ENCODE measurements around the gene SBNO2. TPM values are rescaled to one million over a fixed set of nuclear protein-coding genes. Genes with fewer than 3 reads are reported as not detected.

Gene SBNO2
- total and polyA plus RNA-seq, 12 donors = 12.6 to 61.3 (median 16.1) TPM

- H3K27ac ChIP-seq = no peak overlapping the region
- 71 to 72% methylated on average over 38 of the region's 38 CpGs for WGBS, 2 donors
- H3K4me1 ChIP-seq = peaks cover 0 to 69% (median 5%) of the 10 kb centered on the region in 9 donors
- H3K27me3 ChIP-seq = peaks cover 0 to 3% (median 0%) of the 10 kb centered on the region in 7 donors
- TF ChIP-seq CTCF (IDR thresholded peaks at IDR 0.05) = no peak
- intact Hi-C loops (cut with DNase I) = no loop called here
- peaks cover 0 to 90% (median 16%) of the 10 kb centered on the region in 9 donors for H3K36me3 ChIP-seq
- no peaks in the 10 kb centered on the region for H3K9me3 ChIP-seq
- no peak overlapping the region for H3K4me3 ChIP-seq
- ATAC-seq = no peak
- no peak for DNase-seq
Observed at GRCh38 chr19:1085676-1086442, 88.2 kb downstream of the SBNO2 start.

GRCh38 chr19:1085053-1085658 lies 88.9 kb downstream of the SBNO2 start:
- intact Hi-C loops (cut with DNase I) = no loop called here
- DNase-seq (no peak), ATAC-seq (no peak)
- H3K36me3 ChIP-seq = peaks cover 0 to 90% (median 12%) of the 10 kb centered on the region in 9 donors
- no peak overlapping the region for H3K4me3 ChIP-seq
- no peak overlapping the region for H3K27ac ChIP-seq
- 61 to 73% methylated on average over 8 of the region's 8 CpGs for WGBS, 2 donors
- H3K27me3 ChIP-seq = peaks cover 0 to 3% (median 0%) of the 10 kb centered on the region in 7 donors
- TF ChIP-seq CTCF (IDR thresholded peaks at IDR 0.05) = no peak
- H3K9me3 ChIP-seq = no peaks in the 10 kb centered on the region
- peaks cover 0 to 67% (median 5%) of the 10 kb centered on the region in 9 donors for H3K4me1 ChIP-seq

- 89 to 90% methylated on average over 43 of the region's 43 CpGs for WGBS, 2 donors
- H3K4me1 ChIP-seq = peaks cover 0 to 59% (median 5%) of the 10 kb centered on the region in 9 donors
- no peak overlapping the region for H3K4me3 ChIP-seq
Observed at GRCh38 chr19:1084024-1084868, 89.8 kb downstream of the SBNO2 start.

More at GRCh38 chr19:1084024-1084868, 89.8 kb downstream of the SBNO2 start:
- ATAC-seq (no peak), DNase-seq (no peak)
- H3K27me3 ChIP-seq = peaks cover 0 to 3% (median 0%) of the 10 kb centered on the region in 7 donors
- no peak for TF ChIP-seq CTCF (IDR thresholded peaks at IDR 0.05)
- H3K36me3 ChIP-seq = peaks cover 0 to 94% (median 7%) of the 10 kb centered on the region in 9 donors
- intact Hi-C loops (cut with DNase I) = loop anchor here in 1 of 10 donors (5.0 kb wide), 1 partner anchor 42 kb away; the partner anchor contains the start of gene ABCA7
- H3K27ac ChIP-seq = no peak overlapping the region
- no peaks in the 10 kb centered on the region for H3K9me3 ChIP-seq

Measured in heart right ventricle (tissue), 16 donors.